IMR-90 (cell line): Measurements from ENCODE around the gene HMHB1. TPM values are rescaled to one million over a fixed set of nuclear protein-coding genes. Genes with fewer than 3 reads are reported as not detected.

Source experiments
- ATAC-seq: fragments of 200-7000 bp; cut with Tn5 transposase; 2 replicates; pipeline ENCODE4 v1.9.1; 2020; ENCODE audit warnings: low read depth, mild to moderate bottlenecking, moderate library complexity
- BruUV-seq: library from RNA; stranded (reverse); fragments of 400-500 nt; replicated peaks from 2 replicates; lab custom pipeline; 2021; lab: Mats Ljungman, UMichigan
- CTCF ChIA-PET: fragments of 300-600 bp; formaldehyde crosslinking; extraction: SDS; loops from one replicate; lab custom pipeline; 2021; ENCODE audit warnings: antibody characterized with exemption; lab: Yijun Ruan, JAX
- POLR2A ChIA-PET: fragments of 300-600 bp; sonication (Branson Sonifier 250); formaldehyde crosslinking; loops from one replicate; lab custom pipeline; 2022; ENCODE audit warnings: antibody characterized with exemption; ENCODE audit not compliant: unreplicated experiment; lab: Charles Lee
- DNase-seq: peaks from one replicate; pipeline ENCODE4 v3.0.0; 2013
- H2AFZ ChIP-seq: replicated peaks from 2 replicates; pipeline ENCODE3; 2013; ENCODE audit warnings: low read length, mild to moderate bottlenecking; ENCODE audit not compliant: poor library complexity
- H2AK5ac ChIP-seq: 2 replicates; pipeline ENCODE4 v1.6.1; 2013; ENCODE audit warnings: low read depth, low read length, inconsistent platforms
- H2AK9ac ChIP-seq: replicated peaks from 2 replicates; pipeline ENCODE3; 2013; ENCODE audit warnings: mild to moderate bottlenecking, low read depth, low read length, moderate library complexity; ENCODE audit not compliant: poor library complexity
- H2BK120ac ChIP-seq: 2 replicates; pipeline ENCODE4 v1.6.1; 2013; ENCODE audit warnings: low read depth, low read length, inconsistent platforms
- H2BK15ac ChIP-seq: 3 replicates; pipeline ENCODE4 v1.6.1; 2013; ENCODE audit warnings: low read depth, low read length, inconsistent platforms
- H2BK20ac ChIP-seq: 2 replicates; pipeline ENCODE4 v1.6.1; 2013; ENCODE audit warnings: low read depth, mild to moderate bottlenecking, inconsistent platforms, low read length, moderate library complexity
- H2BK5ac ChIP-seq: 2 replicates; pipeline ENCODE4 v1.6.1; 2013; ENCODE audit warnings: mild to moderate bottlenecking, low read depth, low read length, inconsistent platforms; ENCODE audit not compliant: poor library complexity, severe bottlenecking
- H3K14ac ChIP-seq: replicated peaks from 2 replicates; pipeline ENCODE4 v1.6.1; 2013; ENCODE audit warnings: low read depth, low read length, inconsistent platforms
- H3K18ac ChIP-seq: 2 replicates; pipeline ENCODE4 v1.6.1; 2013; ENCODE audit warnings: low read depth, low read length, control low read depth
- H3K23ac ChIP-seq: 2 replicates; pipeline ENCODE4 v1.6.1; 2013; ENCODE audit warnings: low read depth, low read length, inconsistent platforms
- H3K27ac ChIP-seq: 2 replicates; pipeline ENCODE4 v1.5.1; 2013; ENCODE audit warnings: mild to moderate bottlenecking, control low read depth, low read length; ENCODE audit not compliant: insufficient read depth
- H3K27me3 ChIP-seq: 2 replicates; pipeline ENCODE4 v1.6.1; 2013; ENCODE audit warnings: low read length; ENCODE audit not compliant: control insufficient read depth, insufficient read depth
- H3K36me3 ChIP-seq: 2 replicates; pipeline ENCODE4 v1.6.1; 2013; ENCODE audit warnings: low read length, mixed read lengths; ENCODE audit not compliant: control insufficient read depth, insufficient read depth
- H3K4ac ChIP-seq: 2 replicates; pipeline ENCODE4 v1.6.1; 2013; ENCODE audit warnings: low read depth, low read length, inconsistent platforms
- H3K4me1 ChIP-seq: 2 replicates; pipeline ENCODE4 v1.6.1; 2013; ENCODE audit warnings: low read length, mixed read lengths; ENCODE audit not compliant: control insufficient read depth, insufficient read depth
- H3K4me2 ChIP-seq: 2 replicates; pipeline ENCODE4 v1.6.1; 2013; ENCODE audit warnings: low read depth, mild to moderate bottlenecking, control low read depth, low read length, moderate library complexity
- H3K4me3 ChIP-seq: 2 replicates; pipeline ENCODE4 v1.5.1; 2013; ENCODE audit warnings: low read depth, mild to moderate bottlenecking, control low read depth, low read length, moderate library complexity; ENCODE audit not compliant: insufficient read depth
- H3K56ac ChIP-seq: 2 replicates; pipeline ENCODE4 v1.6.1; 2013; ENCODE audit warnings: low read length, inconsistent platforms; ENCODE audit not compliant: insufficient read depth; ENCODE audit errors: extremely low read depth
- H3K79me1 ChIP-seq, 2 experiments: 2 replicates each; pipeline ENCODE4 v1.6.1; 2013; ENCODE audit warnings: low read length in 2 of 2, inconsistent platforms in 1 of 2, low read depth in 1 of 2
- H3K9ac ChIP-seq: 2 replicates; pipeline ENCODE4 v1.6.1; 2013; ENCODE audit warnings: low read depth, low read length, control low read depth
- H3K9me1 ChIP-seq: 2 replicates; pipeline ENCODE4 v1.6.1; 2013; ENCODE audit warnings: low read length, inconsistent platforms; ENCODE audit not compliant: insufficient read depth
- H3K9me3 ChIP-seq: 2 replicates; pipeline ENCODE4 v1.6.1; 2013; ENCODE audit warnings: low read length; ENCODE audit not compliant: control insufficient read depth, insufficient read depth
- H4K20me1 ChIP-seq: 2 replicates; pipeline ENCODE4 v1.6.1; 2013; ENCODE audit warnings: low read length, inconsistent platforms; ENCODE audit not compliant: insufficient read depth
- H4K5ac ChIP-seq: 2 replicates; pipeline ENCODE4 v1.6.1; 2013; ENCODE audit warnings: mild to moderate bottlenecking, low read depth, low read length, control low read depth
- H4K8ac ChIP-seq, 2 experiments: 2 replicates each; pipeline ENCODE4 v1.6.1; 2013; ENCODE audit warnings: low read depth in 2 of 2, low read length in 2 of 2, control low read depth in 1 of 2, inconsistent platforms in 1 of 2
- H4K91ac ChIP-seq: 2 replicates; pipeline ENCODE4 v1.6.1; 2013; ENCODE audit warnings: low read depth, low read length, inconsistent platforms; ENCODE audit not compliant: insufficient read depth
- BHLHE40 ChIP-seq: fragments of 150-350 bp; IDR thresholded peaks from 2 replicates; pipeline ENCODE4 v1.6.1; 2016; ENCODE audit warnings: mild to moderate bottlenecking, low read depth, low read length
- CHD1 ChIP-seq: IDR thresholded peaks from 2 replicates; pipeline ENCODE4 v1.6.1; 2012; ENCODE audit warnings: low read depth, low read length, improper control_type of control experiment
- CTCF ChIP-seq: conservative IDR thresholded peaks from 2 replicates; pipeline ENCODE4 v1.5.1; 2012; ENCODE audit warnings: mild to moderate bottlenecking, low read depth, low read length, improper control_type of control experiment
- MAFK ChIP-seq: IDR thresholded peaks from 2 replicates; pipeline ENCODE4 v1.6.1; 2012; ENCODE audit warnings: low read depth, low read length, improper control_type of control experiment
- MAZ ChIP-seq: IDR thresholded peaks from 2 replicates; pipeline ENCODE4 v1.6.1; 2012; ENCODE audit warnings: low read depth, mild to moderate bottlenecking, low read length, improper control_type of control experiment, moderate library complexity, borderline replicate concordance
- MXI1 ChIP-seq: IDR thresholded peaks from 2 replicates; pipeline ENCODE4 v1.6.1; 2012; ENCODE audit warnings: low read depth, mild to moderate bottlenecking, low read length, moderate library complexity, borderline replicate concordance
- NFE2L2 ChIP-seq: fragments of 150-350 bp; IDR thresholded peaks from 2 replicates; pipeline ENCODE4 v1.6.1; 2016; ENCODE audit warnings: low read depth, mild to moderate bottlenecking, low read length
- POLR2A ChIP-seq: IDR thresholded peaks from 2 replicates; pipeline ENCODE4 v1.6.1; 2012; ENCODE audit warnings: mild to moderate bottlenecking, low read depth, low read length
- RCOR1 ChIP-seq: IDR thresholded peaks from 2 replicates; pipeline ENCODE4 v1.6.1; 2012; ENCODE audit warnings: mild to moderate bottlenecking, low read length, improper control_type of control experiment; ENCODE audit not compliant: insufficient replicate concordance
- RFX5 ChIP-seq: IDR thresholded peaks from 2 replicates; pipeline ENCODE4 v1.8.0; 2012; ENCODE audit warnings: low read depth, mild to moderate bottlenecking, low read length, moderate library complexity
- SMC3 ChIP-seq: fragments of 150-350 bp; IDR thresholded peaks from 2 replicates; pipeline ENCODE4 v1.6.1; 2016; ENCODE audit warnings: low read depth, mild to moderate bottlenecking, antibody characterized with exemption, low read length, moderate library complexity
- USF2 ChIP-seq: fragments of 150-350 bp; IDR thresholded peaks from 2 replicates; pipeline ENCODE4 v1.6.1; 2017; ENCODE audit warnings: mild to moderate bottlenecking, antibody characterized with exemption, low read length, low read depth
- whole genome bisulfite sequencing, 2 experiments: methylation state at CpG; one replicate each; pipeline versions ENCODE4 v1.1.5 to v1.1.7; 2013; ENCODE audit warnings: missing lambda C conversion rate in 2 of 2; ENCODE audit not compliant: insufficient read length in 1 of 2; ENCODE audit errors: extremely low coverage in 2 of 2; 5-methylcytosine and 5-hydroxymethylcytosine counted together
- dilution Hi-C: fragments of 300-500 bp; cut with HindIII; formaldehyde crosslinking; loops from one replicate; pipeline ENCODE4 v1.14.3; 2018; ENCODE audit warnings: low sequenced_read_pairs; ENCODE audit not compliant: unreplicated experiment
- in situ Hi-C: fragments of 300-500 bp; cut with MboI; formaldehyde crosslinking; loops from 3 replicates; pipeline ENCODE4 v1.14.3; 2019; ENCODE audit warnings: low sequenced_read_pairs, inconsistent platforms, mixed read lengths
- intact Hi-C: fragments of 100-400 bp; cut with micrococcal nuclease; formaldehyde crosslinking; loops from 2 replicates; pipeline ENCODE4 v1.10.0; 2022
- polyA plus RNA-seq, 3 experiments: library from polyadenylated mRNA; depleted of rRNA; stranded (reverse); fragments of >200 nt; gene quantifications; 2 replicates each; pipeline ENCODE4 v1.2.3, GENCODE V29; 2012; ENCODE audit warnings: low replicate concordance in 1 of 3
- total RNA-seq: library from RNA; depleted of rRNA; stranded (reverse); fragments of >200 nt; gene quantifications from 2 replicates; pipeline ENCODE4 v1.2.3, GENCODE V29; 2012

Gene HMHB1
- total and polyA plus RNA-seq, 2 of the 4 experiments (the other 2 are of a cell fraction): not detected

GRCh38 chr5:143770450-143770849 lies 41.5 kb upstream of the HMHB1 start:
- DNase-seq: no peak
- no peak overlapping the region for H3K14ac ChIP-seq
- WGBS, 2 experiments: no CpG with 5 or more reads among the region's 3 CpGs
- in situ Hi-C loops: no loop called here
- H3K36me3 ChIP-seq: no peaks in the 10 kb centered on the region
- no peak overlapping the region for H4K8ac ChIP-seq
- POLR2A ChIA-PET: no interaction called here
- no peak overlapping the region for H2BK120ac ChIP-seq
- intact Hi-C loops: no loop called here
- H3K56ac ChIP-seq: no peak overlapping the region
- H4K91ac ChIP-seq: no peak overlapping the region
- H2BK20ac ChIP-seq: no peak overlapping the region
- no peak overlapping the region for H2AK5ac ChIP-seq
- no peak overlapping the region for H3K18ac ChIP-seq
- dilution Hi-C loops: no loop called here
- H2BK5ac ChIP-seq: no peak overlapping the region
- no peak overlapping the region for H2BK15ac ChIP-seq
- H4K5ac ChIP-seq: no peak overlapping the region
- CTCF ChIA-PET: interaction anchor here (0.6 to 1.1 kb wide), 4 partner anchors 10 to 14 kb away, joined by 3 read pairs; no protein-coding TSS in a partner anchor
- peaks cover 3% of the 10 kb centered on the region; the same call in 1 of the 2 replicates for H3K9me1 ChIP-seq
- no peak overlapping the region for H3K4ac ChIP-seq
- no peaks in the 10 kb centered on the region for H4K20me1 ChIP-seq
- peaks cover 9% of the 10 kb centered on the region for H3K4me1 ChIP-seq
- no peak overlapping the region for H3K9ac ChIP-seq
- H3K79me1 ChIP-seq: no peaks in the 10 kb centered on the region
- H3K27me3 ChIP-seq: no peaks in the 10 kb centered on the region
- H3K4me2 ChIP-seq: no peak overlapping the region
- BruUV-seq: no TSS peak
- H3K9me3 ChIP-seq: no peaks in the 10 kb centered on the region
- no peak for TF ChIP-seq MAFK
- TF ChIP-seq SMC3: no peak
- no peak for TF ChIP-seq POLR2A
- no peak for TF ChIP-seq RFX5
- TF ChIP-seq MAZ: no peak
- TF ChIP-seq NFE2L2: no peak
- no peak for TF ChIP-seq RCOR1
- no peak for TF ChIP-seq CTCF
- TF ChIP-seq MXI1: no peak
- no peak for TF ChIP-seq CHD1
- no peak for TF ChIP-seq BHLHE40
- no peak for TF ChIP-seq USF2
- no peak overlapping the region for H2AFZ ChIP-seq
- H3K23ac ChIP-seq: no peak overlapping the region
- no peak overlapping the region for H3K27ac ChIP-seq
- ATAC-seq: no peak
- no peak overlapping the region for H2AK9ac ChIP-seq
- no peak overlapping the region for H3K4me3 ChIP-seq
